GM21825 (cell line): ENCODE data around the gene FAM120B.
A peak's percentile ranks its signal among the peaks of the same experiment; 100 is the strongest.

ENCODE experiments used
- ATAC-seq: cut with Tn5 transposase; IDR thresholded peaks from one replicate; pipeline ENCODE4 v1.9.1; 2021; ENCODE audit warnings: mild to moderate bottlenecking, moderate library complexity; ENCODE audit not compliant: unreplicated experiment

The FAM120B gene

GRCh38 chr6:170284866-170285469 is 21.6 kb upstream of the FAM120B start:
- ATAC-seq, result no peak

GRCh38 chr6:170285482-170285881 is 21.1 kb upstream of the FAM120B start:
- no peak for ATAC-seq

- ATAC-seq, result no peak
These were observed 20.2 kb upstream of the FAM120B start for GRCh38 chr6:170286246-170286933.

GRCh38 chr6:170286934-170287265 is 19.7 kb upstream of the FAM120B start:
- ATAC-seq, result no peak

GRCh38 chr6:170287371-170287876 is 19.1 kb upstream of the FAM120B start:
- ATAC-seq, result no peak

GRCh38 chr6:170288091-170288631 is 18.4 kb upstream of the FAM120B start:
- ATAC-seq, result no peak

- ATAC-seq, result no peak
These were observed 17.7 kb upstream of the FAM120B start for GRCh38 chr6:170288852-170289179.

- no peak for ATAC-seq
These were observed 17.2 kb upstream of the FAM120B start for GRCh38 chr6:170289180-170289931.

GRCh38 chr6:170289951-170290295 is 16.6 kb upstream of the FAM120B start:
- no peak for ATAC-seq

GRCh38 chr6:170290296-170291128 is 16.0 kb upstream of the FAM120B start, which contains the start of gene DLL1:
Gene DLL1 (minus strand): TSS chr6:170291078. CDS start chr6:170290139, 939 bp downstream.
- no peak for ATAC-seq

- no peak for ATAC-seq
These were observed 15.1 kb upstream of the FAM120B start for GRCh38 chr6:170291271-170292110.

GRCh38 chr6:170292111-170292406 is 14.5 kb upstream of the FAM120B start:
- no peak for ATAC-seq

- no peak for ATAC-seq
These were observed 14.0 kb upstream of the FAM120B start for GRCh38 chr6:170292407-170293158.

GRCh38 chr6:170293341-170294231 is 13.0 kb upstream of the FAM120B start:
- no peak for ATAC-seq

- ATAC-seq, result no peak
These were observed 12.2 kb upstream of the FAM120B start for GRCh38 chr6:170294298-170294730.

GRCh38 chr6:170294813-170295509 is 11.6 kb upstream of the FAM120B start:
- no peak for ATAC-seq

- peak; percentile 46 for ATAC-seq
These were observed 10.8 kb upstream of the FAM120B start for GRCh38 chr6:170295510-170296422.
